Suppressor macrophage treated with lipopolysaccharide for 4 hours (primary cell): Measurements from ENCODE around the gene DMAP1.
"Not testable (repeated sequence)": the region's sequence is repeated elsewhere in the genome, so short reads cannot be mapped to it uniquely, and the experiment has no call there.

Experiments used
- DNase-seq: peaks from one replicate; pipeline ENCODE4 v3.0.0-alpha.2; 2020

The DMAP1 gene, protein sequence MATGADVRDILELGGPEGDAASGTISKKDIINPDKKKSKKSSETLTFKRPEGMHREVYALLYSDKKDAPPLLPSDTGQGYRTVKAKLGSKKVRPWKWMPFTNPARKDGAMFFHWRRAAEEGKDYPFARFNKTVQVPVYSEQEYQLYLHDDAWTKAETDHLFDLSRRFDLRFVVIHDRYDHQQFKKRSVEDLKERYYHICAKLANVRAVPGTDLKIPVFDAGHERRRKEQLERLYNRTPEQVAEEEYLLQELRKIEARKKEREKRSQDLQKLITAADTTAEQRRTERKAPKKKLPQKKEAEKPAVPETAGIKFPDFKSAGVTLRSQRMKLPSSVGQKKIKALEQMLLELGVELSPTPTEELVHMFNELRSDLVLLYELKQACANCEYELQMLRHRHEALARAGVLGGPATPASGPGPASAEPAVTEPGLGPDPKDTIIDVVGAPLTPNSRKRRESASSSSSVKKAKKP

GRCh38 chr1:44213222-44214112, at the start of gene DMAP1:
TSS of gene DMAP1 (plus strand) at chr1:44213471. CDS start at chr1:44213754, 283 bp downstream.
- DNase-seq = peak; percentile 90

GRCh38 chr1:44168520-44169098, 44.7 kb upstream of the DMAP1 start:
- DNase-seq = no peak

GRCh38 chr1:44170281-44170823, 42.9 kb upstream of the DMAP1 start:
- no peak for DNase-seq

GRCh38 chr1:44174630-44175029, 38.6 kb upstream of the DMAP1 start:
- no peak for DNase-seq

- no peak for DNase-seq
Observed at GRCh38 chr1:44200336-44200735, 12.9 kb upstream of the DMAP1 start.

DNA sequence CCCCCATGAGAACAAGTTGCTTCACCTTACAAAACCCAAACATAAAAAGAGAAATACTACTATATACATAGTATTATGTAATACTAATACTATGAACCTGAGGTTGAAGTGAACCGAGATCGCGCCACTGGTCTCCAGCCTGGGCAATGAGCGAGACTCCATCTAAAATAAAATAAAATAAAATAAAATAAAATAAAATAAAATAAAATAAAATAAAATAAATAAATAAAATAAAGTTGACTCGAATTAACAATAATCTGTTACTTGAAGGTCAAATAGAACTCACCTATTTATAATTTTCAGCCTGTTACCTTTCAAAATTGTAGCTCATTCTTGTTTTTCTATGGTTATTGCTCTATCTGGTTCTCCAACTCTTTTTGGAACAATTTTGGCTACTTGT, 6.7 kb upstream of the DMAP1 start:
- DNase-seq = not testable (repeated sequence)

GRCh38 chr1:44208226-44208625, 5.0 kb upstream of the DMAP1 start:
- no peak for DNase-seq

DNA sequence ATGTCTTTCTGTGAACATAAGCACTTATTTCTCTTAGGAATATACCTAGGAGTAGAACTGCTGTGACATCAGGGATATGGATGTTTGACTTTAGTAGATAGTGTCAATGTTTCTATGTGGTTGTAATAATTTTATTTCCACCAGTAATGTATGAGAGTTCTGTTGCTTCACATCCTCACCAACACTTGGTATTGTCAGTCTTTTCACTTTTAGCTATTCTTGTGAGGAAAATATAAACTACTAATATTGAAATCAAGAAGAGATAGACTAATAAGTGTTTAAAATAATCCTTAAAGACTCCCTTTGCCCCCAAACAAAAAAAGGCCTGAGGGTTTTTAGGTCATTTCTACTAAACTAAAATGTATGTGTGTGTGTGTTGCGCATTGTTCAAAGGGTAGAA, 2.7 kb upstream of the DMAP1 start:
- no peak for DNase-seq

GRCh38 chr1:44212355-44213221, 683 bp upstream of the DMAP1 start:
- no peak for DNase-seq

GRCh38 chr1:44217809-44218410, 4.6 kb downstream of the DMAP1 start:
- peak; percentile 84 for DNase-seq

- DNase-seq = no peak
Observed at GRCh38 chr1:44218503-44219300, 5.4 kb downstream of the DMAP1 start.

DNA sequence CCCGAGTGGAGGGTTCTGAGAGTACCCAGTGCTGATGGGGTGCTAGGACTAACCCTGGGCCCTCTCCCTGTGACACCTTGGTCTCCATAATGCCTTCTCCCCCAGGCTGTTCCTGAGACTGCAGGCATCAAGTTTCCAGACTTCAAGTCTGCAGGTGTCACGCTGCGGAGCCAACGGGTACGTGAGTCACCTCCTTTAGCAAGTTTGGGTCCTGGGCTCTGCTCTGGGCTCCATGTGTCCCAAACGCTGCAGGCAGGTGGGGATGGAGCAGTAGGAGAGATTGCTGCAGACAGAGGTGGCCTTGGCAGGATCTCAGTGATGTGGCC, 6.0 kb downstream of the DMAP1 start:
- no peak for DNase-seq

DNA sequence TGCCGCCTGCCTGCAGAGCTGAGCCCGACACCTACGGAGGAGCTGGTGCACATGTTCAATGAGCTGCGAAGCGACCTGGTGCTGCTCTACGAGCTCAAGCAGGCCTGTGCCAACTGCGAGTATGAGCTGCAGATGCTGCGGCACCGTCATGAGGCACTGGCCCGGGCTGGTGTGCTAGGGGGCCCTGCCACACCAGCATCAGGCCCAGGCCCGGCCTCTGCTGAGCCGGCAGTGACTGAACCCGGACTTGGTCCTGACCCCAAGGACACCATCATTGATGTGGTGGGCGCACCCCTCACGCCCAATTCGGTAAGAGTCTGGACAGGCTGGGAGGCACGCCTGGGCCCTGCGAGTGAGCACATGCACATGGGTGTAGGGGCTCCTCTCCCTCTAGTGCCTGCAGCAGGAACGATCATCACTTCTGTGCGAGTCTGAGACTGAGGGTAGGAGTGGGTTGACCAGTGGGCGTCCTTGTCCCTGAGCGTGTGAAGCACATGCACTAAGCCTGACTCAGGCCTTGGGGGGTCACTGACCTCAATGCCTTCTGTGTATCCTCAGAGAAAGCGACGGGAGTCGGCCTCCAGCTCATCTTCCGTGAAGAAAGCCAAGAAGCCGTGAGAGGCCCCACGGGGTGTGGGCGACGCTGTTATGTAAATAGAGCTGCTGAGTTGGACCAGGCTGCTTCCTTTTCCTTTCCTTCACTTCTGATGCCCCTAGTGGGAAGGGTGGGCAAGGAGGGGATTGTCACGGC, 6.9 kb downstream of the DMAP1 start:
- DNase-seq = no peak

- no peak for DNase-seq
Observed at GRCh38 chr1:44220755-44221154, 7.5 kb downstream of the DMAP1 start.

GRCh38 chr1:44221769-44222168, 8.5 kb downstream of the DMAP1 start:
- no peak for DNase-seq

DNA sequence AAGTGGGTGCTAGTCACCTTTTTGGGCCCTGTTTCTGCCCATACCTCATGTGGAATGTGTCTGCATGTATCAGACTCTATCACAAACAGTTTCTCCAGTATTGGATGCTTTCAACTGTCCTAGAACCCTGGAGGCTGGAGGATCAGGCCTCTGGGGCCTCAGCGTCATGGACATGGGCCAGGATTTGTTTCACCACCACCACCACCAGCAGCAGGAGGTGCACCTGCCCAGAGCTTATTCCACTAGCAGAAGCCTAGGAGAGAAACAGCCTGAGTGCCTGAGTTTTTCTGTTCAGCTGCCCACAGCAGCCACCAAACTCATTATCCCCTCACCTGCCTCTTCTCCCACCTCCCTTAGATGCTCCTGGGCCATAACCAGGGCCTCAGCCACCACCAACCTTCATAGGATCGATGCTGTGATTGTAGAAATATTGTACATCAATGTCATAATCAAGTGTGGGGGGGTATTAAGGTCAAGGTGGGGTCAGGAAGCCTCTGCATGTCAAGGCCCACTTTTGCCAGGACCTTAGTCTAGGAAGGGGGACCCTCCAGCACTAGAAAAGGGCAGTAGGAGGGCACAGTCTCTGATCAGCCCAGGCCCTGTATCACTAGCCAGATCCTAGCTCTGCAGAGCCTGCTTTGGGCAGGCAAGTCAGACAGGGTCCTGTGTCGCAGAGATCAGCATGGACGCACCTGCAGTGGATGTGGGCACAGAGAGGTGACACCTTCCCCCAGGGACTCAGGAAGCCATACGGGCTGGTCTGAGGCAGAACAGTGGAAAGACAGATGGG, 9.3 kb downstream of the DMAP1 start:
- no peak for DNase-seq

- no peak for DNase-seq
Observed at GRCh38 chr1:44223187-44223610, 9.9 kb downstream of the DMAP1 start.

- no peak for DNase-seq
Observed at GRCh38 chr1:44225761-44226160, 12.5 kb downstream of the DMAP1 start.

GRCh38 chr1:44227211-44227610, 13.9 kb downstream of the DMAP1 start:
- peak; percentile 37 for DNase-seq
